HG03097 (cell line): ENCODE data around the gene LY6G5B.

Experiments
- ATAC-seq: cut with Tn5 transposase; IDR thresholded peaks from one replicate; pipeline ENCODE4 v1.9.1; 2021; ENCODE audit not compliant: unreplicated experiment, low FRiP score

Gene LY6G5B

GRCh38 chr6:31711233-31711632 lies 41.5 kb downstream of the LY6G5B start:
- ATAC-seq, result no peak

GRCh38 chr6:31712296-31712695 lies 42.5 kb downstream of the LY6G5B start:
- ATAC-seq, result no peak

- no peak for ATAC-seq
Observed at GRCh38 chr6:31713465-31713864, 43.7 kb downstream of the LY6G5B start.

- no peak for ATAC-seq
Observed at GRCh38 chr6:31713991-31714684, 44.4 kb downstream of the LY6G5B start.

GRCh38 chr6:31715022-31715958 lies 45.5 kb downstream of the LY6G5B start, which contains the start of gene LY6G6D:
TSS of gene LY6G6D (plus strand) at chr6:31715348. CDS start at chr6:31715356, 8 bp downstream.
- ATAC-seq, result no peak

- no peak for ATAC-seq
Observed at GRCh38 chr6:31717499-31718222, 47.9 kb downstream of the LY6G5B start.

- ATAC-seq, result no peak
Observed at GRCh38 chr6:31718265-31718664, 48.5 kb downstream of the LY6G5B start.

GRCh38 chr6:31719001-31719400 lies 49.2 kb downstream of the LY6G5B start:
- ATAC-seq, result no peak

GRCh38 chr6:31720196-31720770 lies 50.5 kb downstream of the LY6G5B start:
- no peak for ATAC-seq

GRCh38 chr6:31721351-31722020 lies 51.7 kb downstream of the LY6G5B start, which contains the start of gene LY6G6C:
TSS of gene LY6G6C (minus strand) at chr6:31721746. CDS start at chr6:31721679, 67 bp downstream.
- no peak for ATAC-seq

GRCh38 chr6:31722173-31722572 lies 52.4 kb downstream of the LY6G5B start:
- no peak for ATAC-seq
